GM19023 (cell line): ENCODE measurements around the gene HEATR1.
"Not testable (repeated sequence)": the region's sequence is repeated elsewhere in the genome, so short reads cannot be mapped to it uniquely, and the experiment has no call there.

Experiments
- ATAC-seq: cut with Tn5 transposase; IDR thresholded peaks from one replicate; pipeline ENCODE4 v1.9.1; 2021; ENCODE audit warnings: mild to moderate bottlenecking, moderate library complexity; ENCODE audit not compliant: unreplicated experiment

The HEATR1 gene

GRCh38 chr1:236515443-236515958, 88.8 kb downstream of the HEATR1 start:
- ATAC-seq, result no peak

- ATAC-seq, result no peak
Measured at GRCh38 chr1:236514703-236515442, 89.4 kb downstream of the HEATR1 start.

- ATAC-seq, result no peak
Measured at GRCh38 chr1:236511735-236512418, 92.4 kb downstream of the HEATR1 start.

GRCh38 chr1:236509647-236510401, 94.5 kb downstream of the HEATR1 start:
- no peak for ATAC-seq

GRCh38 chr1:236509203-236509602, 95.1 kb downstream of the HEATR1 start:
- no peak for ATAC-seq

- no peak for ATAC-seq
Measured at GRCh38 chr1:236508593-236509027, 95.7 kb downstream of the HEATR1 start.

GRCh38 chr1:236507022-236507700, 97.2 kb downstream of the HEATR1 start:
- no peak for ATAC-seq

- ATAC-seq, result not testable (repeated sequence)
Measured at GRCh38 chr1:236504338-236504737, 100.0 kb downstream of the HEATR1 start.

GRCh38 chr1:236502972-236503639, 101.2 kb downstream of the HEATR1 start:
- ATAC-seq, result no peak

GRCh38 chr1:236502579-236502971, 101.7 kb downstream of the HEATR1 start:
- no peak for ATAC-seq

- no peak for ATAC-seq
Measured at GRCh38 chr1:236501093-236501492, 103.2 kb downstream of the HEATR1 start.
